Stromal cell of bone marrow (primary cell): Measurements from ENCODE around the gene INO80.
"Not testable (repeated sequence)": the region's sequence is repeated elsewhere in the genome, so short reads cannot be mapped to it uniquely, and the experiment has no call there.

Experiments used
- DNase-seq: peaks from one replicate; pipeline ENCODE4 v3.0.0-alpha.2; 2012; ENCODE audit warnings: low read depth

Gene INO80

GRCh38 chr15:40961740-40962139, 154.3 kb downstream of the INO80 start:
- DNase-seq = not testable (repeated sequence)

- no peak for DNase-seq
Observed at GRCh38 chr15:40960925-40961324, 155.2 kb downstream of the INO80 start.

DNA sequence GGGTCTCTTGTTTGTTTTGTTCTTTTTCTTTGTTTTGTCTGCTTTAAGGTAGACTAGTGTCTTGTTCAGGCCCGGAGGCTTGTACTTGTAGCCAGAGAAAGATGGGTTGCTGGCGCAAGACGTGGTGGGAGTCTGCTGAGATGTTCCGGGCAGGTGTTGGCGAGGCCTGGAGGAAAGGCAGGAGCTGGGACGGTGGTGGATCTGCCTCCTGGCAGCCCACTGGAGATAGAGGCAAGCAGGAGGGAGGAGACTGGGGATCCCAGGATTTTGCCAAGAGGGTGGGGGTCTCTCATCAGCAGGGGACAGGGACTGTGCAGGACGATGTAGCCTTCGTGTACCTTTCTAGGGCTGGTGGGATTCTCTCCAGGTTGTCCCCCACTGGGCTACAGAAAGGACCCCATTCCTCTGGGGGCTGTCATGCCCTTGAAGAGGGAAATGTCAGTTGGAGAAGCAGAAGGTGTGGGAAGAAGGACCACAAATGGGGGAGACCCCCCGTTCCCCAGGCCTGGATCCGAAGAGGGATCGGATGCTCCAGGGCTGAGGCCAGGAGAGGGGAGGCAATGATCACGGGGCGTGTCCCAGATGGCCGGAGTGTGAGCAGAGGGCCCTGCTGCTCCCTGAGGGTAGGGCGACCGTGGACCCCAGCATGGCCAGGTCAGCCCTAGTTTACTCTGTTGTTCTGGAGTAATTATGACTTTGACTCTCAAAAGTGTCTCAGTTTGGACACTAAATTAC, 155.8 kb downstream of the INO80 start:
- no peak for DNase-seq

DNA sequence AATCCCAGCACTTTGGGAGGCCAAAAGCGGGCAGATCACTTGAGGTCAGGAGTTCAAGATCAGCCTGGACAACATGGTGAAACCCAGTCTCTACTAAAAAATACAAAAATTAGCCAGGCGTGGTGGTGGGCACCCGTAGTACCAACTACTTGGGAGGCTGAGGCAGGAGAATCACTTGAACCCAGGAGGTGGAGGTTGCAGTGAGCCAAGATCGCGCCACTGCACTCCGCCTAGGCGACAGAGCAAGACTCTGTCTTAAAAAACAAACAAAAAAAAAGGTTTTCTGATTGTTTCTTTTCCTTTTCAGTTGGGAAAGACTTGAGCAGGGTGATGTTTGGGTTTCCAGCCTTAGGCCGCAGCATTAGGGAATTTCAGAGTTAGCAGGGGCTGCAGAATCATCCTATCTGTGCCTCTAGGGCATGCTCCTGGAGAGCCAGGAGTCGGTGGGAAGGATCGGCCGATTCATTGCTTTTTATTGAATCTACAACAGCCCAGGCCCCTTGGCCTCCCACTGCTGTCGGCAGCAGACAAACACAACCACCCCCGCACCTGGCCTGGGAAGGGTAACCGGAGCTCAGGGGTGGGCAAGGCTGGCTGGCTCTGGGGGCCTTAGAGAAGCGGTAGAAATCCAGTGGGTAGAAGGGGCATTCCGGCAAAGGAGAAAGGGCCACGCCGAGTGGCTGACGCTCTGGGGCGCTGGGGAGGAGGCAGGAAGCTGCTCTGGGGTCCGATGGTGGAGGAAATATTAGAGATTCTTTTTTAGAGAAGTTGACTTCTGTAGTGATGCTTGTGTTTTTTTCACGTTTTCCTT, 156.5 kb downstream of the INO80 start:
- no peak for DNase-seq

- no peak for DNase-seq
Observed at GRCh38 chr15:40958723-40959122, 157.4 kb downstream of the INO80 start.

- DNase-seq = no peak
Observed at GRCh38 chr15:40958146-40958545, 157.9 kb downstream of the INO80 start.

DNA sequence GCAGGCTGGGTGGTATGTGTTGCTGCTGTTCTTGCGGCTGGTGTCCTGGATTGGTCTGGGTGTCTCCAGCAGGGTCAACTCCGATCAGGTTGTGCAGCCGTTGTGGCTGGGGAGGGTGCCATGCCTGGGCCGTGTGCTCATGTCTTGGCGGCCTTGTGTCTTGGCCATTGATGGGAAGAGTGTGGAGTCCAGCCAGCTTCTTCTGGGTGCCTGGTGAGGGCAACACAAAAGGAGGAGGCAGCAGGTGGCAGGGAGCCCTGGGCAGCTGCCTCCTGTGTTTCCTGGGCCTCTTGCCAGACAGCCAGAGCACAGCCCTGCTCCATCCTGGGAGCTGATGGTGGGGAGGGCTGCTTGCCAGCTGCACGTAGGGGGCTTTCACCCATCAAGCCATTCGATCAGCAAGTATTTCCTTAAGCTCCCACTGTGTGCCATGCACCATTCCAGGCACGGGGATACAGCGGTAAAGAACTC, 158.5 kb downstream of the INO80 start:
- DNase-seq = no peak

- DNase-seq = no peak
Observed at GRCh38 chr15:40957041-40957555, 159.0 kb downstream of the INO80 start.

DNA sequence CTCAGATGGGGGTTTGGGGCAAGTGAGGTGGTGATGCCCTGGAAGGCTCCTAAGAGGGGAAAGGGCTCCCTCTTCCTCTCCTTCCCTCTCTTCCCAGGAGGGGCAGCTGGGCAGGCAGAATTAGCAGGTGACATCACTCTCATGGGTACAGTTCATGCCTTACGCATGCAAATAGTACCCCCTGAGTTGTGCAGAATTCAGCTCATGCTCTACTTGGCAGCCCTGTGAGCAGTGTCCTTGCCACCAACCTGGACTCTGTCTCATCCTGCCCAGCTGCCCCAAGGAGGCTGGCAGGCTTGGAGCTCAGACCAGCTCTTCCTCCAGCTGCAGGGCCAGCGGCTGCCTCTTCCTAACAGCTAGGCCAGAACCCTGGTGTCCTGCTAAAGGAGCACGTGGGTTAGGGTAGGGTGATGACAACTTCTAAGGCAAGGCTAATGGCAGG, 159.5 kb downstream of the INO80 start:
- no peak for DNase-seq

- DNase-seq = no peak
Observed at GRCh38 chr15:40955930-40956540, 160.0 kb downstream of the INO80 start.

- no peak for DNase-seq
Observed at GRCh38 chr15:40955141-40955903, 160.8 kb downstream of the INO80 start.

GRCh38 chr15:40954158-40954848, 161.8 kb downstream of the INO80 start:
- not testable (repeated sequence) for DNase-seq

DNA sequence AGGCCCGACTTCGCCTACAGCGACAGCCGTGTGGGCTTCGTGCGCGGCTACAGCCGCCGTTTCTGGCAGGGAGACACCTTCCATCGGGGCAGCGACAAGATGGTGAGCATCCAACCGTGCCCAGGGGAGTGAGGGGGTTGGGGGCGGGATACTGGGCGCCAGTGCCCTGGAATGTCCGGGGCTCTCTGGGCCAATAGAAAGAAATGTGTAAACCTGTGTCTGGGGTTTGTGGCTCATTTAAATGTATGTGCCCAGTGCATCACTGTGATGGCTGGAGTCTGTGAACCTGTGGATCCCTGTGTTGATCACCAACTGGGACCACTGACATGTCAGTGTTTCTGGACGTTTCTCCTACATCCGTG, 162.4 kb downstream of the INO80 start:
- no peak for DNase-seq

- peak; percentile 85 for DNase-seq
Observed at GRCh38 chr15:40952901-40953712, 163.0 kb downstream of the INO80 start, which contains the start of gene CHAC1. Gene CHAC1 (plus strand): TSS chr15:40953471. CDS start chr15:40953584, 113 bp downstream.

- no peak for DNase-seq
Observed at GRCh38 chr15:40952301-40952900, 163.7 kb downstream of the INO80 start.

GRCh38 chr15:40951764-40952163, 164.3 kb downstream of the INO80 start:
- DNase-seq = no peak

- DNase-seq = no peak
Observed at GRCh38 chr15:40949756-40950207, 166.3 kb downstream of the INO80 start.

- DNase-seq = no peak
Observed at GRCh38 chr15:40948706-40949473, 167.2 kb downstream of the INO80 start.
